GM23248 (cell line): ENCODE results near the gene SLC4A11.

Experiments used
- EZH2 ChIP-seq: fragments of 200-600 bp; sonication (generic); IDR thresholded peaks from 2 replicates; pipeline ENCODE4 v1.6.1; 2018; ENCODE audit warnings: antibody characterized with exemption, mild to moderate bottlenecking; ENCODE audit not compliant: insufficient read depth, poor library complexity, severe bottlenecking
- EZH2phosphoT487 ChIP-seq: fragments of 200-600 bp; sonication (generic); IDR thresholded peaks from 2 replicates; pipeline ENCODE4 v1.6.1; 2018; ENCODE audit warnings: antibody characterized with exemption, moderate library complexity, mild to moderate bottlenecking, low read depth; ENCODE audit not compliant: insufficient read depth

- no peak for TF ChIP-seq EZH2phosphoT487
- TF ChIP-seq EZH2 = no peak
Measured at GRCh38 chr20:3202965-3203314, 36.0 kb downstream of the SLC4A11 start.
